Astrocyte (in vitro differentiated cells and primary cell): ENCODE results near the gene NHLRC4. TPM values are rescaled to one million over a fixed set of nuclear protein-coding genes. Genes with fewer than 3 reads are reported as not detected.
A peak's percentile ranks its signal among the peaks of the same experiment; 100 is the strongest.

ENCODE experiments used
- DNase-seq: peaks from one replicate; pipeline ENCODE4 v3.0.0-alpha.2; 2010; ENCODE audit warnings: low read depth
- FAIRE-seq: peaks from 2 replicates; lab custom pipeline; 2011; peaks lifted over from hg19 to GRCh38; lab: Jason Lieb, UNC
- H2AFZ ChIP-seq: 2 replicates; pipeline ENCODE4 v1.6.0; 2012; ENCODE audit warnings: low read depth, low read length, inconsistent platforms
- H3K27ac ChIP-seq: 2 replicates; pipeline ENCODE4 v1.5.1; 2011; ENCODE audit warnings: low read depth, low read length, inconsistent platforms
- H3K27me3 ChIP-seq: 2 replicates; pipeline ENCODE4 v1.6.0; 2011; ENCODE audit warnings: low read length, inconsistent platforms; ENCODE audit not compliant: insufficient read depth
- H3K36me3 ChIP-seq: 2 replicates; pipeline ENCODE4 v1.5.1; 2011; ENCODE audit warnings: low read length, inconsistent platforms; ENCODE audit not compliant: insufficient read depth
- H3K4me1 ChIP-seq: 2 replicates; pipeline ENCODE4 v1.5.1; 2011; ENCODE audit warnings: low read length, inconsistent platforms; ENCODE audit not compliant: insufficient read depth
- H3K4me2 ChIP-seq: 2 replicates; pipeline ENCODE4 v1.6.0; 2012; ENCODE audit warnings: low read length, inconsistent platforms
- H3K4me3 ChIP-seq: 2 replicates; pipeline ENCODE4 v1.5.1; 2011; ENCODE audit warnings: low read depth, mild to moderate bottlenecking, low read length, inconsistent platforms; ENCODE audit not compliant: insufficient read depth
- H3K79me2 ChIP-seq: 2 replicates; pipeline ENCODE4 v1.6.0; 2012; ENCODE audit warnings: mild to moderate bottlenecking, low read length, inconsistent platforms; ENCODE audit not compliant: insufficient read depth
- H3K9ac ChIP-seq: 2 replicates; pipeline ENCODE4 v1.6.0; 2012; ENCODE audit warnings: mild to moderate bottlenecking, low read length, inconsistent platforms
- H3K9me3 ChIP-seq: 2 replicates; pipeline ENCODE4 v1.5.1; 2012; ENCODE audit warnings: low read depth, mild to moderate bottlenecking, low read length, inconsistent platforms; ENCODE audit not compliant: insufficient read depth
- H4K20me1 ChIP-seq: 2 replicates; pipeline ENCODE4 v1.6.0; 2012; ENCODE audit warnings: low read length, inconsistent platforms; ENCODE audit not compliant: insufficient read depth
- H3K27ac Mint-ChIP-seq: one replicate; pipeline ENCODE4 v1.8.0; 2021; ENCODE audit warnings: mild to moderate bottlenecking, mixed read lengths; ENCODE audit not compliant: unreplicated experiment
- H3K27me3 Mint-ChIP-seq: one replicate; pipeline ENCODE4 v1.8.0; 2021; ENCODE audit warnings: low read depth, mixed read lengths; ENCODE audit not compliant: unreplicated experiment
- H3K36me3 Mint-ChIP-seq: one replicate; pipeline ENCODE4 v1.8.0; 2021; ENCODE audit warnings: low read depth, mixed read lengths; ENCODE audit not compliant: unreplicated experiment
- H3K4me1 Mint-ChIP-seq: one replicate; pipeline ENCODE4 v1.8.0; 2021; ENCODE audit warnings: low read depth, mixed read lengths; ENCODE audit not compliant: unreplicated experiment
- H3K4me3 Mint-ChIP-seq: one replicate; pipeline ENCODE4 v1.8.0; 2021; ENCODE audit warnings: mild to moderate bottlenecking, moderate library complexity, mixed read lengths; ENCODE audit not compliant: unreplicated experiment
- H3K9me3 Mint-ChIP-seq: one replicate; pipeline ENCODE4 v1.8.0; 2021; ENCODE audit warnings: mild to moderate bottlenecking, mixed read lengths; ENCODE audit not compliant: unreplicated experiment
- EZH2 ChIP-seq: IDR thresholded peaks from 2 replicates; pipeline ENCODE4 v1.6.1; 2012; ENCODE audit warnings: mild to moderate bottlenecking, low read length, inconsistent platforms; ENCODE audit not compliant: insufficient read depth
- total RNA-seq: library from RNA; stranded (reverse); gene quantifications from 2 replicates; pipeline ENCODE4 v1.2.1, GENCODE V29; 2021
- TF ChIP-seq, protein P1 (sequence below): IDR thresholded peaks from 2 replicates; pipeline ENCODE4 v1.5.1; 2011; ENCODE audit warnings: low read depth, mild to moderate bottlenecking, inconsistent platforms, low read length, moderate library complexity; ENCODE audit not compliant: insufficient read depth

The NHLRC4 gene
- total RNA-seq, 1 donor from 2014 or later = 0.73 TPM

DNA sequence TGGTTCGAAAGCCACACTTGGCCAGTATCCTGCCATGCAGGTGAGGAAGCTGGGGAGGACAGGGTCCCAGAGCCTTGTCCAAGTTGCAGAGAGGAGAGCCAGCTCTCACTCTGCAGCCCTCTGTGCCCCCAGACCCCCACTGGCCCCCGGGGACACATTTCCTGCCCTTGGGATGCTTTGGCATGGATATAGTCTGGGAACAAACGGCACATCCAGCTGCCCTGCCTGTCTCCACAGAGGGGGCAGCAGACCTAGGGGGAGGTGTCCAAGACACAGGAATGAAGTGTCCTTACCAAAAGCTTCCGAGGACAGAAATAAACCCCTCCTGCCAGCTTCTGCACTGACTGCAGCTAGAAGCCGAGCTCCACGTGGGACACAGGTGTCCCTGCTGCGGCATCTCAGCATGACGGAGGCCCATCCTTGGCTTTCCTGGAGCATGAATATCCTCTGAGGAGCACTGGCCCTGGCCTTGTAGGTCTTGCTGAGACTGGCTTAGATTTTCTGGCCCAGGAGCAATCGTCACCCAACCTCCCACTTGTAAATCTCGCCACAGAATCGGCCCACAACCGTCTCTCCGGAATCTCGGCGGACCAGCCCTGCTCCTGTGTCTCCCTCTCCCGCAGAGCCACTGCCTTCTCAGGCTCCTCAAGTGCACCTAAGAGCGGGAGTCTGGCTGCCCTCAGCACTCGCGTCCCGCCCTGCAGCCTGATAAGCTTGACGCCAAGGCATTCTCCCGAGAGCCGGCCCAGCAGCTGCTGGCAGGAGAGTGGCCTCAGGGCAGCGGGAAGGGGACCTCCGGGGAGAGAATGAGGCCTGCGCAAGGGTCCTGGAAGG is 40.4 kb upstream of the NHLRC4 start:
- H3K4me3 Mint-ChIP-seq = peak overlapping the region; percentile 94
- peak overlapping the region; percentile 86 for H3K27ac Mint-ChIP-seq
- peaks cover 37% of the 10 kb centered on the region for H3K4me1 ChIP-seq
- no peaks in the 10 kb centered on the region for H3K9me3 ChIP-seq
- peak; percentile 26 for DNase-seq
- H3K4me1 Mint-ChIP-seq = peaks cover 15% of the 10 kb centered on the region
- peak overlapping the region; percentile 77 for H3K4me3 ChIP-seq
- FAIRE-seq = no peak
- H3K27me3 Mint-ChIP-seq = no peaks in the 10 kb centered on the region
- peaks cover 62% of the 10 kb centered on the region for H4K20me1 ChIP-seq
- peak overlapping the region; percentile 95 for H3K27ac ChIP-seq
- H3K36me3 Mint-ChIP-seq = peaks cover 3% of the 10 kb centered on the region
- peak overlapping the region; percentile 95 for H3K9ac ChIP-seq
- TF ChIP-seq EZH2 = no peak
- TF ChIP-seq, protein P1, sequence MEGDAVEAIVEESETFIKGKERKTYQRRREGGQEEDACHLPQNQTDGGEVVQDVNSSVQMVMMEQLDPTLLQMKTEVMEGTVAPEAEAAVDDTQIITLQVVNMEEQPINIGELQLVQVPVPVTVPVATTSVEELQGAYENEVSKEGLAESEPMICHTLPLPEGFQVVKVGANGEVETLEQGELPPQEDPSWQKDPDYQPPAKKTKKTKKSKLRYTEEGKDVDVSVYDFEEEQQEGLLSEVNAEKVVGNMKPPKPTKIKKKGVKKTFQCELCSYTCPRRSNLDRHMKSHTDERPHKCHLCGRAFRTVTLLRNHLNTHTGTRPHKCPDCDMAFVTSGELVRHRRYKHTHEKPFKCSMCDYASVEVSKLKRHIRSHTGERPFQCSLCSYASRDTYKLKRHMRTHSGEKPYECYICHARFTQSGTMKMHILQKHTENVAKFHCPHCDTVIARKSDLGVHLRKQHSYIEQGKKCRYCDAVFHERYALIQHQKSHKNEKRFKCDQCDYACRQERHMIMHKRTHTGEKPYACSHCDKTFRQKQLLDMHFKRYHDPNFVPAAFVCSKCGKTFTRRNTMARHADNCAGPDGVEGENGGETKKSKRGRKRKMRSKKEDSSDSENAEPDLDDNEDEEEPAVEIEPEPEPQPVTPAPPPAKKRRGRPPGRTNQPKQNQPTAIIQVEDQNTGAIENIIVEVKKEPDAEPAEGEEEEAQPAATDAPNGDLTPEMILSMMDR = no peak
- peak overlapping the region; percentile 89 for H3K4me2 ChIP-seq
- no peaks in the 10 kb centered on the region for H3K36me3 ChIP-seq
- H2AFZ ChIP-seq = peak overlapping the region; percentile 71
- H3K27me3 ChIP-seq = no peaks in the 10 kb centered on the region
- H3K79me2 ChIP-seq = peaks cover 67% of the 10 kb centered on the region
- H3K9me3 Mint-ChIP-seq = no peaks in the 10 kb centered on the region

DNA sequence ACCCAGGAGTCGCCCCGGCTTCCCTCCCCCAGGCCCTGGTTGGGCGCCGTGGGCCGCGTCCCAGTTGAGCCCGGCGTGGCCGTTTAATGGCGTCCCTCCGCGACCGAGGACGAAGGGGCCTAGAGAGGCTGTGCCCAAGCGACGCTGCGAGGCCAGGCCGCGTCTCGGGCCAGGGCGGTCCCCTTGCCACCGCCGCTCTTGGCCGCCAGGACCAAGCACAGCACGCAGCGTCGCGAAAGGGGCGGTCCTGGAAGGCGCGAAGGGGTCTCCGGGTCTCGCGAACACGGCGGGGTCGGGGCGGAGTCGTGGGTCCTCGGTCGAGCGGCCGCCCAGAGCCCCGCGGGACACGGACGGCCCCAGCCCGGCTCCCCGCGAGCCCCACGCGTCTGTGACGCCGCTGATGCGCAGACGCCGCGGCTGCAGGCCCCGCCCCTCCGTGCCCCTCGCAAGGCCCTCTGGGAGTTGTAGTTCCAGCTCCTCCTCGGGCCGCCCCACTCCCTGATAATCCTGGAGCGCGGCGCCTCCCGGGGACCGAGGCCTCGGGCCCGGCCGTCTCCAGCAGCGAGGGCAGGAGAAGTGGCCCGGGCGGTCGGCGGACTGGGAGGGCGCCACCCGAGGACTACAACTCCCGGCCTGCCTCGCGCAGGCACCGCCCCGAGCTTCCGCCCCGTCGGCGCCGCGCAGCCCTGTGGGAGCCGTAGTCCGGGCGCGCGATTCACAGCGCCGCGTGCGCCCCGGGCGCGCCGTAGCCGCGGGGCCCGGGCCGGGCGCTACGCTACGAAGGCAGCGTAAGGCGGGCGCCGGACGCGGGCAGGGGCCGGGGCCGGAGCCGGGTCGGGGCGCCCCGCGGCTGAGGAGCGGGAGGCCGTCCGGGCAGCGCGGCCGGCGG is 39.5 kb upstream of the NHLRC4 start, which contains the start of gene CAPN15:
Gene CAPN15 (plus strand): TSS at position 698 of the 889 bp plus-strand sequence. CDS start 19,127 bp downstream, outside the sequence.
- Mint-ChIP-seq H3K4me3 (peak within 1 kb of the TSS; percentile 94), H3K36me3 (peaks cover 3% of the 10 kb centered on the region), H3K9me3 (no peaks in the 10 kb centered on the region), H3K27me3 (no peaks in the 10 kb centered on the region), H3K27ac (peak within 1 kb of the TSS; percentile 86), H3K4me1 (peaks cover 15% of the 10 kb centered on the region)
- no peaks in the 10 kb centered on the region for H3K27me3 ChIP-seq
- H3K4me1 ChIP-seq = peaks cover 37% of the 10 kb centered on the region
- peak within 1 kb of the TSS; percentile 95 for H3K9ac ChIP-seq
- H3K27ac ChIP-seq = peak within 1 kb of the TSS; percentile 95
- TF ChIP-seq, protein P1 = no peak
- no peak for TF ChIP-seq EZH2
- H3K36me3 ChIP-seq = no peaks in the 10 kb centered on the region
- FAIRE-seq (no peak), DNase-seq (peak; percentile 67)
- peak within 1 kb of the TSS; percentile 89 for H3K4me2 ChIP-seq
- H4K20me1 ChIP-seq = peaks cover 70% of the 10 kb centered on the region
- H2AFZ ChIP-seq = peak within 1 kb of the TSS; percentile 71
- no peaks in the 10 kb centered on the region for H3K9me3 ChIP-seq
- H3K79me2 ChIP-seq = peaks cover 75% of the 10 kb centered on the region
- peak within 1 kb of the TSS; percentile 77 for H3K4me3 ChIP-seq
